GM12878 (cell line): Measurements from ENCODE around the gene NAT9. TPM values are rescaled to one million over a fixed set of nuclear protein-coding genes. Genes with fewer than 3 reads are reported as not detected.

ENCODE experiments used
- ATAC-seq: fragments of 200-7000 bp; cut with Tn5 transposase; 3 replicates; pipeline ENCODE4 v1.9.1; 2020; ENCODE audit warnings: mild to moderate bottlenecking, moderate library complexity
- BruUV-seq: library from RNA; stranded (reverse); fragments of 400-500 nt; replicated peaks from 2 replicates; lab custom pipeline; 2021; lab: Mats Ljungman, UMichigan
- CTCF ChIA-PET: fragments of 300-600 bp; sonication (Branson Sonifier 250); formaldehyde crosslinking; extraction: SDS; loops from one replicate; lab custom pipeline; 2021; ENCODE audit warnings: inconsistent platforms; lab: Yijun Ruan, JAX
- POLR2A ChIA-PET: fragments of 350-600 bp; formaldehyde crosslinking; extraction: SDS; loops from one replicate; lab custom pipeline; 2021; ENCODE audit warnings: inconsistent platforms; lab: Charles Lee
- RAD21 ChIA-PET: fragments of 300-600 bp; sonication (Branson Sonifier 250); formaldehyde crosslinking; loops from one replicate; lab custom pipeline; 2023; ENCODE audit warnings: antibody characterized with exemption; ENCODE audit not compliant: unreplicated experiment; lab: Charles Lee
- SMC1A ChIA-PET: fragments of 300-600 bp; sonication (Branson Sonifier 250); formaldehyde crosslinking; loops from one replicate; lab custom pipeline; 2023; ENCODE audit not compliant: unreplicated experiment, uncharacterized antibody; lab: Charles Lee
- DNase-seq: peaks from one replicate; pipeline ENCODE4 v3.0.0-alpha.2; 2011; ENCODE audit warnings: low read depth, low spot score
- FAIRE-seq: peaks from 3 replicates; lab custom pipeline; 2011; peaks lifted over from hg19 to GRCh38; lab: Jason Lieb, UNC
- H2AFZ ChIP-seq: 2 replicates; pipeline ENCODE4 v1.6.0; 2011; ENCODE audit warnings: low read depth, low read length, control low read depth; ENCODE audit not compliant: control insufficient read depth
- H3K27ac ChIP-seq: 2 replicates; pipeline ENCODE4 v1.5.1; 2011; ENCODE audit warnings: control low read depth; ENCODE audit not compliant: control insufficient read depth, insufficient read depth
- H3K27me3 ChIP-seq, 2 experiments: replicated peaks in 1 of 2; 2 replicates each; pipeline versions ENCODE4 v1.6.0 to v1.6.1; 2011; ENCODE audit warnings: low read length in 1 of 2; ENCODE audit not compliant: control insufficient read depth in 2 of 2, insufficient read depth in 2 of 2
- H3K36me3 ChIP-seq, 2 experiments: 2 replicates each; pipeline ENCODE4 v1.5.1; 2011; ENCODE audit warnings: low read length in 1 of 2; ENCODE audit not compliant: control insufficient read depth in 2 of 2, insufficient read depth in 2 of 2
- H3K4me1 ChIP-seq: 2 replicates; pipeline ENCODE4 v1.6.1; 2011; ENCODE audit warnings: mild to moderate bottlenecking, low read length, moderate library complexity, mixed read lengths; ENCODE audit not compliant: control insufficient read depth, insufficient read depth
- H3K4me2 ChIP-seq: 2 replicates; pipeline ENCODE4 v1.6.0; 2011; ENCODE audit warnings: control low read depth; ENCODE audit not compliant: control insufficient read depth, insufficient read depth
- H3K4me3 ChIP-seq: fragments of 200-600 bp; sonication (generic); 2 replicates; pipeline ENCODE4 v1.5.1; 2016
- H3K79me2 ChIP-seq: 2 replicates; pipeline ENCODE4 v1.6.0; 2011; ENCODE audit warnings: low read length; ENCODE audit not compliant: control insufficient read depth, insufficient read depth
- H3K9ac ChIP-seq: 2 replicates; pipeline ENCODE4 v1.8.0; 2011; ENCODE audit warnings: low read length, control low read depth, mixed read lengths; ENCODE audit not compliant: control insufficient read depth, insufficient read depth
- H3K9me3 ChIP-seq: replicated peaks from 3 replicates; pipeline ENCODE4 v1.5.1; 2011; ENCODE audit warnings: mild to moderate bottlenecking, low read length; ENCODE audit not compliant: control insufficient read depth, insufficient read depth
- H4K20me1 ChIP-seq: 2 replicates; pipeline ENCODE4 v1.6.0; 2011; ENCODE audit not compliant: control insufficient read depth, insufficient read depth
- CREB1 ChIP-seq: IDR thresholded peaks from 2 replicates; pipeline ENCODE4 v1.6.1; 2012; ENCODE audit warnings: low read depth, mild to moderate bottlenecking, inconsistent platforms
- GABPA ChIP-seq: IDR thresholded peaks from 2 replicates; pipeline ENCODE4 v1.6.1; 2014; ENCODE audit warnings: antibody characterized with exemption, low read depth, mild to moderate bottlenecking, inconsistent platforms
- KAT2A ChIP-seq: conservative IDR thresholded peaks from 2 replicates; pipeline ENCODE4 v1.6.1; 2011; ENCODE audit warnings: low read depth, low read length; ENCODE audit not compliant: control insufficient read depth
- RAD21 ChIP-seq: IDR thresholded peaks from 2 replicates; pipeline ENCODE4 v1.6.1; 2011; ENCODE audit warnings: mild to moderate bottlenecking, low read depth, low read length, moderate library complexity; ENCODE audit not compliant: insufficient read depth
- SMAD1 ChIP-seq: fragments of 450-650 bp; IDR thresholded peaks from 2 replicates; pipeline ENCODE4 v1.6.1; 2018; ENCODE audit warnings: mild to moderate bottlenecking, low read depth; ENCODE audit not compliant: partially characterized antibody
- SMARCA5 ChIP-seq: fragments of 450-650 bp; IDR thresholded peaks from 2 replicates; pipeline ENCODE4 v1.6.1; 2017; ENCODE audit warnings: mild to moderate bottlenecking
- SREBF2 ChIP-seq: IDR thresholded peaks from 2 replicates; pipeline ENCODE4 v1.6.1; 2012; ENCODE audit warnings: mild to moderate bottlenecking, low read length
- SRF ChIP-seq, 2 experiments: IDR thresholded peaks; 2 replicates each; pipeline ENCODE4 v1.6.1; 2011; ENCODE audit warnings: low read depth in 2 of 2, low read length in 2 of 2, mild to moderate bottlenecking in 1 of 2, moderate library complexity in 1 of 2
- TAF1 ChIP-seq: IDR thresholded peaks from 2 replicates; pipeline ENCODE4 v1.6.1; 2011; ENCODE audit warnings: mild to moderate bottlenecking, low read depth, low read length, borderline replicate concordance
- TBL1XR1 ChIP-seq: IDR thresholded peaks from 2 replicates; pipeline ENCODE4 v1.6.1; 2012; ENCODE audit warnings: low read depth, low read length, improper control_type of control experiment
- TCF7 ChIP-seq: IDR thresholded peaks from 2 replicates; pipeline ENCODE4 v1.6.1; 2014; ENCODE audit warnings: antibody characterized with exemption, borderline replicate concordance
- YY1 ChIP-seq: IDR thresholded peaks from 2 replicates; pipeline ENCODE4 v1.6.1; 2011; ENCODE audit warnings: low read depth, mild to moderate bottlenecking, low read length
- ZBTB40 ChIP-seq: fragments of 450-650 bp; IDR thresholded peaks from 2 replicates; pipeline ENCODE4 v1.6.1; 2016; ENCODE audit warnings: mild to moderate bottlenecking, moderate library complexity, borderline replicate concordance
- ZNF384 ChIP-seq: IDR thresholded peaks from 2 replicates; pipeline ENCODE4 v1.6.1; 2012; ENCODE audit warnings: low read depth, mild to moderate bottlenecking, low read length, improper control_type of control experiment, borderline replicate concordance
- WGBS: methylation state at CpG from one replicate; pipeline ENCODE4 v1.1.6; 2016; ENCODE audit warnings: low lambda C conversion rate; ENCODE audit not compliant: insufficient replicate concordance, insufficient coverage; ENCODE audit errors: missing lambda C conversion rate; 5-methylcytosine and 5-hydroxymethylcytosine counted together
- in situ Hi-C: fragments of 300-500 bp; cut with MboI; formaldehyde crosslinking; loops from 9 replicates; pipeline ENCODE4 v1.14.3; 2018; ENCODE audit warnings: mixed read lengths
- intact Hi-C: fragments of 100-400 bp; cut with micrococcal nuclease; formaldehyde crosslinking; loops from one replicate; pipeline ENCODE4 v1.14.2; 2022; ENCODE audit not compliant: unreplicated experiment
- polyA plus RNA-seq, 11 experiments: library from polyadenylated mRNA; depleted of rRNA in 4 of 11; unstranded in 6 of 11; stranded (reverse) in 5 of 11; fragments of >200 nt; fragmentation: Nextera tagmentation in 4 of 11; fragmentation: Illumina TruSeq in 1 of 11; extraction: Ambion mirVana in 4 of 11; extraction: Trizol in 1 of 11; gene quantifications; 1 replicate in 1 of 11; 2 replicates in 10 of 11; pipeline versions ENCODE4 v1.2.1 to v1.2.3, GENCODE V29; 2011 to 2016; ENCODE audit warnings: inconsistent platforms in 2 of 11, missing spikeins in 2 of 11, low read depth in 1 of 11
- total RNA-seq, 4 experiments: library from RNA; depleted of rRNA in 3 of 4; stranded (reverse); fragments of >200 nt in 3 of 4; fragmentation: Illumina TruSeq in 1 of 4; extraction: Trizol in 1 of 4; gene quantifications; 2 replicates each; pipeline versions ENCODE4 v1.2.1 to v1.2.3, GENCODE V29; 2013 to 2021
- TF ChIP-seq, protein P1 (sequence below): fragments of 450-650 bp; IDR thresholded peaks from 2 replicates; pipeline ENCODE4 v1.6.1; 2016; ENCODE audit warnings: mild to moderate bottlenecking

Gene NAT9
- total and polyA plus RNA-seq, 10 of the 15 experiments (the other 5 are each of a cell fraction or from before 2014, with no cell fraction given) = 3.5 to 45.3 (median 27.3) TPM

- ChIA-PET CTCF (interaction anchor here (0.8 to 2.8 kb wide), 7 partner anchors 19 to 221 kb away, joined by 3 to 41 read pairs (median 10); no protein-coding TSS in a partner anchor), RAD21 (interaction anchor here (1.7 kb wide), 1 partner anchor 83 kb away, joined by 18 read pairs; no protein-coding TSS in a partner anchor), POLR2A (no interaction called here), SMC1A (interaction anchor here (0.8 to 2.0 kb wide), 4 partner anchors 33 to 147 kb away, joined by 3 to 13 read pairs (median 7); no protein-coding TSS in a partner anchor)
- TF ChIP-seq TAF1 = no peak
- TF ChIP-seq ZBTB40 = no peak
- no peak for TF ChIP-seq ZNF384
- no peak for TF ChIP-seq RAD21
- TF ChIP-seq TBL1XR1 = no peak
- TF ChIP-seq SMAD1 = no peak
- no peak for TF ChIP-seq TCF7
- TF ChIP-seq YY1 = no peak
- TF ChIP-seq GABPA = no peak
- TF ChIP-seq SREBF2 = no peak
- no peak for TF ChIP-seq SMARCA5
- TF ChIP-seq SRF (IDR thresholded peaks at IDR 0.05; ENCODE audit: low read depth in 2 of 2, low read length in 2 of 2) = no peak
- no peak for TF ChIP-seq CREB1
- TF ChIP-seq KAT2A = no peak
- TF ChIP-seq, protein P1, sequence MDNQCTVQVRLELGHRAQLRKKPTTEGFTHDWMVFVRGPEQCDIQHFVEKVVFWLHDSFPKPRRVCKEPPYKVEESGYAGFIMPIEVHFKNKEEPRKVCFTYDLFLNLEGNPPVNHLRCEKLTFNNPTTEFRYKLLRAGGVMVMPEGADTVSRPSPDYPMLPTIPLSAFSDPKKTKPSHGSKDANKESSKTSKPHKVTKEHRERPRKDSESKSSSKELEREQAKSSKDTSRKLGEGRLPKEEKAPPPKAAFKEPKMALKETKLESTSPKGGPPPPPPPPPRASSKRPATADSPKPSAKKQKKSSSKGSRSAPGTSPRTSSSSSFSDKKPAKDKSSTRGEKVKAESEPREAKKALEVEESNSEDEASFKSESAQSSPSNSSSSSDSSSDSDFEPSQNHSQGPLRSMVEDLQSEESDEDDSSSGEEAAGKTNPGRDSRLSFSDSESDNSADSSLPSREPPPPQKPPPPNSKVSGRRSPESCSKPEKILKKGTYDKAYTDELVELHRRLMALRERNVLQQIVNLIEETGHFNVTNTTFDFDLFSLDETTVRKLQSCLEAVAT = no peak
- WGBS = 98% methylated on average over 17 of the region's 17 CpGs
- intact Hi-C loops (no loop called here), in situ Hi-C loops (loop anchor here (5.0 kb wide), 1 partner anchor 126 kb away; no protein-coding TSS in a partner anchor)
- Histone ChIP-seq H3K4me2 (no peak overlapping the region), H3K79me2 (no peaks in the 10 kb centered on the region), H2AFZ (no peak overlapping the region), H3K9me3 (no peaks in the 10 kb centered on the region), H3K36me3 (no peaks in the 10 kb centered on the region), H3K9ac (no peak overlapping the region), H3K4me3 (no peak overlapping the region), H4K20me1 (no peaks in the 10 kb centered on the region), H3K27me3 (no peaks in the 10 kb centered on the region), H3K27ac (no peak overlapping the region), H3K4me1 (peaks cover 54% of the 10 kb centered on the region)
- FAIRE-seq (no peak), DNase-seq (no peak), ATAC-seq (no peak)
- no TSS peak for BruUV-seq
These were observed 35.3 kb downstream of the NAT9 start for GRCh38 chr17:74740641-74741387.
